HCT116 (cell line): ENCODE data around the gene BIRC6. TPM values are rescaled to one million over a fixed set of nuclear protein-coding genes. Genes with fewer than 3 reads are reported as not detected.

Source experiments
- ATAC-seq: fragments of 200-7000 bp; cut with Tn5 transposase; 2 replicates; pipeline ENCODE4 v1.9.1; 2020; ENCODE audit warnings: mild to moderate bottlenecking, moderate library complexity
- BruUV-seq: library from RNA; stranded (reverse); fragments of 400-500 nt; replicated peaks from 2 replicates; lab custom pipeline; 2021; lab: Mats Ljungman, UMichigan
- CTCF ChIA-PET: fragments of 300-600 bp; sonication (Branson Sonifier 250); formaldehyde crosslinking; loops from one replicate; lab custom pipeline; 2021; ENCODE audit warnings: antibody characterized with exemption; lab: Charles Lee
- POLR2A ChIA-PET: fragments of 300-600, 350-600 bp; sonication (Branson Sonifier 250); formaldehyde crosslinking; loops from one replicate; lab custom pipeline; 2021; ENCODE audit warnings: antibody characterized with exemption; lab: Charles Lee
- RAD21 ChIA-PET, 2 experiments: fragments of 300-600 bp; sonication (Branson Sonifier 250); formaldehyde crosslinking; loops; one replicate each; lab custom pipeline; 2023; ENCODE audit warnings: low total read pairs in 2 of 2; ENCODE audit not compliant: uncharacterized antibody in 2 of 2, unreplicated experiment in 2 of 2, low non-redundant PET in 1 of 2; lab: Charles Lee
- DNase-seq: peaks from one replicate; pipeline ENCODE4 v3.0.0-alpha.2; 2010; ENCODE audit warnings: low read depth, low spot score
- H2AFZ ChIP-seq: fragments of 200-600 bp; shearing (Covaris generic), sonication (generic); 2 replicates; pipeline ENCODE4 v1.6.1; 2017; ENCODE audit warnings: low read depth, mixed run types, mixed read lengths, antibody characterized with exemption, low read length; ENCODE audit not compliant: poor library complexity, severe bottlenecking
- H3K27ac ChIP-seq: 2 replicates; pipeline ENCODE4 v1.5.1; 2012; ENCODE audit warnings: low read depth, low read length
- H3K27me3 ChIP-seq: fragments of 200-600 bp; sonication (generic); 2 replicates; pipeline ENCODE4 v1.6.1; 2016; ENCODE audit warnings: mixed run types, low read length, mixed read lengths; ENCODE audit not compliant: insufficient read depth
- H3K36me3 ChIP-seq, 2 experiments: fragments of 200-500 bp in 1 of 2; fragments of 200-600 bp in 1 of 2; sonication (Bioruptor generic) in 1 of 2; sonication (generic) in 1 of 2; 2 replicates each; pipeline versions ENCODE4 v1.5.1 to v1.6.1; 2014 to 2016; ENCODE audit warnings: low read length in 2 of 2, inconsistent platforms in 1 of 2, mixed read lengths in 1 of 2, mixed run types in 1 of 2; ENCODE audit not compliant: insufficient read depth in 2 of 2, control insufficient read depth in 1 of 2
- H3K4me1 ChIP-seq, 2 experiments: fragments of 200-600 bp in 1 of 2; sonication (generic) in 1 of 2; 2 replicates each; pipeline versions ENCODE4 v1.5.1 to v1.6.1; 2012 to 2017; ENCODE audit warnings: low read length in 2 of 2, inconsistent platforms in 1 of 2, mild to moderate bottlenecking in 1 of 2, mixed read lengths in 1 of 2, mixed run types in 1 of 2, moderate library complexity in 1 of 2; ENCODE audit not compliant: insufficient read depth in 2 of 2, control insufficient read depth in 1 of 2
- H3K4me2 ChIP-seq: fragments of 200-600 bp; sonication (generic); 2 replicates; pipeline ENCODE4 v1.6.1; 2017; ENCODE audit warnings: mixed run types, low read length, mixed read lengths
- H3K4me3 ChIP-seq, 2 experiments: fragments of 200-600 bp in 1 of 2; sonication (generic) in 1 of 2; replicated peaks in 1 of 2; 2 replicates each; pipeline ENCODE4 v1.5.1; 2011 to 2016; ENCODE audit warnings: low read length in 2 of 2, control low read depth in 1 of 2, low read depth in 1 of 2, mild to moderate bottlenecking in 1 of 2, mixed read lengths in 1 of 2, mixed run types in 1 of 2
- H3K79me2 ChIP-seq: fragments of 200-600 bp; sonication (generic); 2 replicates; pipeline ENCODE4 v1.6.1; 2017; ENCODE audit warnings: mild to moderate bottlenecking, mixed run types, low read length, moderate library complexity, mixed read lengths; ENCODE audit not compliant: insufficient read depth
- H3K9ac ChIP-seq: fragments of 200-600 bp; sonication (generic); 2 replicates; pipeline ENCODE4 v1.6.1; 2016; ENCODE audit warnings: low read length, mixed read lengths
- H3K9me2 ChIP-seq: fragments of 200-600 bp; sonication (generic), shearing (Covaris generic); 2 replicates; pipeline ENCODE4 v1.6.1; 2017; ENCODE audit warnings: mixed run types, mild to moderate bottlenecking, moderate library complexity; ENCODE audit not compliant: insufficient read depth
- H3K9me3 ChIP-seq, 2 experiments: fragments of 200-500 bp in 1 of 2; fragments of 200-600 bp in 1 of 2; sonication (Bioruptor generic) in 1 of 2; sonication (generic) in 1 of 2; 2 replicates each; pipeline ENCODE4 v1.6.1; 2014 to 2017; ENCODE audit warnings: low read length in 2 of 2, mixed read lengths in 2 of 2, inconsistent platforms in 1 of 2, low read depth in 1 of 2, mild to moderate bottlenecking in 1 of 2, mixed run types in 1 of 2, moderate library complexity in 1 of 2; ENCODE audit not compliant: control insufficient read depth in 1 of 2, insufficient read depth in 1 of 2
- H4K20me1 ChIP-seq: fragments of 200-600 bp; sonication (generic), shearing (Covaris generic); 2 replicates; pipeline ENCODE4 v1.6.1; 2017; ENCODE audit warnings: mixed run types, mild to moderate bottlenecking, moderate library complexity; ENCODE audit not compliant: insufficient read depth
- ATF3 ChIP-seq: IDR thresholded peaks from 2 replicates; pipeline ENCODE4 v1.6.1; 2012
- CBX3 ChIP-seq: IDR thresholded peaks from 2 replicates; pipeline ENCODE4 v1.6.1; 2012; ENCODE audit warnings: low read depth
- CEBPB ChIP-seq: IDR thresholded peaks from 2 replicates; pipeline ENCODE4 v1.6.1; 2012; ENCODE audit warnings: low read depth
- EGR1 ChIP-seq: IDR thresholded peaks from 2 replicates; pipeline ENCODE4 v1.6.1; 2012; ENCODE audit warnings: low read depth
- ELF1 ChIP-seq: IDR thresholded peaks from 2 replicates; pipeline ENCODE4 v1.6.1; 2012; ENCODE audit warnings: low read depth, borderline replicate concordance
- EZH2 ChIP-seq: fragments of 200-600 bp; sonication (generic); IDR thresholded peaks from 2 replicates; pipeline ENCODE4 v1.6.1; 2017; ENCODE audit warnings: antibody characterized with exemption, mixed run types
- FOSL1 ChIP-seq: IDR thresholded peaks from 2 replicates; pipeline ENCODE4 v1.6.1; 2012; ENCODE audit warnings: low read depth
- JUND ChIP-seq: IDR thresholded peaks from 2 replicates; pipeline ENCODE4 v1.6.1; 2012
- POLR2A ChIP-seq: IDR thresholded peaks from 2 replicates; pipeline ENCODE4 v1.7.0; 2011; ENCODE audit warnings: borderline replicate concordance; ENCODE audit not compliant: insufficient read depth, insufficient read length; ENCODE audit errors: extremely low read depth
- POLR2AphosphoS5 ChIP-seq: IDR thresholded peaks from 2 replicates; pipeline ENCODE4 v1.6.1; 2011; ENCODE audit warnings: mild to moderate bottlenecking, low read depth, low read length, moderate library complexity
- REST ChIP-seq: IDR thresholded peaks from 2 replicates; pipeline ENCODE4 v1.6.1; 2012; ENCODE audit warnings: low read depth
- SP1 ChIP-seq: IDR thresholded peaks from 2 replicates; pipeline ENCODE4 v1.6.1; 2012; ENCODE audit warnings: low read depth
- TCF7L2 ChIP-seq: IDR thresholded peaks from 2 replicates; pipeline ENCODE4 v1.7.0; 2011; ENCODE audit warnings: borderline replicate concordance, inconsistent platforms; ENCODE audit not compliant: insufficient read depth, insufficient read length; ENCODE audit errors: extremely low read depth
- YY1 ChIP-seq: IDR thresholded peaks from 2 replicates; pipeline ENCODE4 v1.6.1; 2011; ENCODE audit warnings: low read length, low read depth, moderate library complexity, mild to moderate bottlenecking; ENCODE audit not compliant: insufficient replicate concordance; ENCODE audit errors: extremely low read depth
- ZFX ChIP-seq: fragments of 450-650 bp; IDR thresholded peaks from 2 replicates; pipeline ENCODE4 v1.6.1; 2017
- intact Hi-C: fragments of 100-400 bp; cut with micrococcal nuclease; formaldehyde crosslinking; loops from 2 replicates; pipeline ENCODE4 v1.10.0; 2022
- total RNA-seq: library from RNA; stranded (reverse); gene quantifications from one replicate; pipeline ENCODE4 v1.2.1, GENCODE V29; 2021; ENCODE audit not compliant: unreplicated experiment
- TF ChIP-seq, protein P1 (sequence below), 3 experiments: fragments of 200-600 bp in 1 of 3; sonication (generic) in 1 of 3; IDR thresholded peaks in 2 of 3; conservative IDR thresholded peaks in 1 of 3; 2 replicates each; pipeline ENCODE4 v1.5.1; 2012 to 2017; ENCODE audit warnings: low read depth in 2 of 3, low read length in 2 of 3, antibody characterized with exemption in 1 of 3, borderline replicate concordance in 1 of 3, control low read depth in 1 of 3, mild to moderate bottlenecking in 1 of 3, mixed read lengths in 1 of 3, mixed run types in 1 of 3, moderate library complexity in 1 of 3; ENCODE audit not compliant: insufficient read depth in 1 of 3

The BIRC6 gene
- total RNA-seq, 1 experiment from 2014 or later = 60.7 TPM

- CTCF ChIA-PET = no interaction called here
- RAD21 ChIA-PET = no interaction called here
- Histone ChIP-seq H3K79me2 (no peaks in the 10 kb centered on the region), H3K4me2 (no peak overlapping the region), H3K4me3 (no peak overlapping the region), H3K9ac (no peak overlapping the region), H3K9me3 (no peaks in the 10 kb centered on the region), H3K36me3 (peaks cover 3 to 8% of the 10 kb centered on the region in 2 experiments; a peak in 1 of 4 replicates), H3K4me1 (no peaks in the 10 kb centered on the region), H4K20me1 (peaks cover 4% of the 10 kb centered on the region), H3K27ac (no peak overlapping the region), H3K27me3 (no peaks in the 10 kb centered on the region), H3K9me2 (no peaks in the 10 kb centered on the region), H2AFZ (no peak overlapping the region)
- ATAC-seq (no peak), DNase-seq (no peak)
- no TSS peak for BruUV-seq
- TF ChIP-seq CEBPB (no peak), REST (no peak), POLR2A (no peak), POLR2AphosphoS5 (no peak), ELF1 (no peak)
- POLR2A ChIA-PET = no interaction called here
- intact Hi-C loops = no loop called here
Measured at GRCh38 chr2:32594573-32594972, 237.8 kb downstream of the BIRC6 start.

DNA sequence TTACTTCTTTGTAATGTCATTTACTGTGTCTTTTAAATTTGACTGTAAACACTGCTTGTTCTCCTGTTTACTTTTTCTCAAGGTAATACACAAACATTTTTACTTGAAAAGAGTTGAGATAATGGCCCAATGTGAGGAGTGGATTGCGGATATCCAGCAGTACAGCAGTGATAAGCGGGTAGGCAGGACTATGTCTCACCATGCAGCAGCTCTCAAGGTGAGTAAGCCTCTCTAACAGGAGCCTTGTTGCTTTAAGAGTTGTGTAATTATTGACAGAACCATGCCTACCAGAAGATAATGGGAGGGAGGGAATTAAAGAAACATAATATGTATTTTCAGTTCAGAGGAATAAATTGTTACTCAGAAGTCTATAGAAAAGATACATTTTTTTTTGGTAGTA, 254.5 kb downstream of the BIRC6 start:
- DNase-seq (no peak), ATAC-seq (no peak)
- peaks cover 2 to 4% of the 10 kb centered on the region in 2 experiments; a peak in 1 of 4 replicates for H3K36me3 ChIP-seq
- H3K9me3 ChIP-seq = no peaks in the 10 kb centered on the region
- H3K4me1 ChIP-seq = no peaks in the 10 kb centered on the region
- H3K4me2 ChIP-seq = no peak overlapping the region
- no peaks in the 10 kb centered on the region for H3K79me2 ChIP-seq
- H2AFZ ChIP-seq = no peak overlapping the region
- ChIA-PET POLR2A (no interaction called here), RAD21 (no interaction called here), CTCF (no interaction called here)
- no peak overlapping the region for H3K4me3 ChIP-seq
- intact Hi-C loops = no loop called here
- H3K27me3 ChIP-seq = no peaks in the 10 kb centered on the region
- no peak overlapping the region for H3K27ac ChIP-seq
- no TSS peak for BruUV-seq
- H4K20me1 ChIP-seq = no peaks in the 10 kb centered on the region; the same call in 1 of the 2 replicates
- H3K9me2 ChIP-seq = no peaks in the 10 kb centered on the region
- H3K9ac ChIP-seq = no peak overlapping the region
- no peak for TF ChIP-seq ATF3
- TF ChIP-seq YY1 = no peak
- no peak for TF ChIP-seq CBX3
- no peak for TF ChIP-seq ELF1
- TF ChIP-seq, protein P1, sequence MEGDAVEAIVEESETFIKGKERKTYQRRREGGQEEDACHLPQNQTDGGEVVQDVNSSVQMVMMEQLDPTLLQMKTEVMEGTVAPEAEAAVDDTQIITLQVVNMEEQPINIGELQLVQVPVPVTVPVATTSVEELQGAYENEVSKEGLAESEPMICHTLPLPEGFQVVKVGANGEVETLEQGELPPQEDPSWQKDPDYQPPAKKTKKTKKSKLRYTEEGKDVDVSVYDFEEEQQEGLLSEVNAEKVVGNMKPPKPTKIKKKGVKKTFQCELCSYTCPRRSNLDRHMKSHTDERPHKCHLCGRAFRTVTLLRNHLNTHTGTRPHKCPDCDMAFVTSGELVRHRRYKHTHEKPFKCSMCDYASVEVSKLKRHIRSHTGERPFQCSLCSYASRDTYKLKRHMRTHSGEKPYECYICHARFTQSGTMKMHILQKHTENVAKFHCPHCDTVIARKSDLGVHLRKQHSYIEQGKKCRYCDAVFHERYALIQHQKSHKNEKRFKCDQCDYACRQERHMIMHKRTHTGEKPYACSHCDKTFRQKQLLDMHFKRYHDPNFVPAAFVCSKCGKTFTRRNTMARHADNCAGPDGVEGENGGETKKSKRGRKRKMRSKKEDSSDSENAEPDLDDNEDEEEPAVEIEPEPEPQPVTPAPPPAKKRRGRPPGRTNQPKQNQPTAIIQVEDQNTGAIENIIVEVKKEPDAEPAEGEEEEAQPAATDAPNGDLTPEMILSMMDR (IDR thresholded peaks at IDR 0.05 in 2 of 3, conservative IDR thresholded peaks at IDR 0.05 in 1 of 3; ENCODE audit: borderline replicate concordance in 1 of 3, insufficient read depth in 1 of 3, low read depth in 2 of 3, low read length in 2 of 3) = no peak
- no peak for TF ChIP-seq EZH2
- no peak for TF ChIP-seq SP1
- TF ChIP-seq POLR2AphosphoS5 = no peak
- TF ChIP-seq ZFX = no peak
- no peak for TF ChIP-seq EGR1
- no peak for TF ChIP-seq JUND
- no peak for TF ChIP-seq TCF7L2
- no peak for TF ChIP-seq FOSL1
